ENCODE measurements around the gene DGCR6L.
"Not testable (repeated sequence)": the region's sequence is repeated elsewhere in the genome, so short reads cannot be mapped to it uniquely, and the experiment has no call there.

Gene DGCR6L

GRCh38 chr22:20319745-20320658, at the start of gene DGCR6L:
Gene DGCR6L, minus strand, starts transcription at chr22:20320060. Its CDS starts 72 bp downstream, at chr22:20319988.
- peak; percentile 96 for DNase-seq

- not testable (repeated sequence) for DNase-seq
Observed at GRCh38 chr22:20368875-20369274, 49.0 kb upstream of the DGCR6L start.

- DNase-seq: not testable (repeated sequence)
Observed at GRCh38 chr22:20366841-20367240, 47.0 kb upstream of the DGCR6L start.

GRCh38 chr22:20364335-20365260, 44.7 kb upstream of the DGCR6L start:
- DNase-seq: not testable (repeated sequence)

- DNase-seq: not testable (repeated sequence)
Observed at GRCh38 chr22:20362403-20362802, 42.5 kb upstream of the DGCR6L start.

GRCh38 chr22:20361752-20362229, 41.9 kb upstream of the DGCR6L start:
- DNase-seq: not testable (repeated sequence)

- not testable (repeated sequence) for DNase-seq
Observed at GRCh38 chr22:20360866-20361751, 41.2 kb upstream of the DGCR6L start.

GRCh38 chr22:20360261-20360660, 40.4 kb upstream of the DGCR6L start:
- DNase-seq: not testable (repeated sequence)

- not testable (repeated sequence) for DNase-seq
Observed at GRCh38 chr22:20358503-20359239, 38.8 kb upstream of the DGCR6L start.

- not testable (repeated sequence) for DNase-seq
Observed at GRCh38 chr22:20357967-20358366, 38.1 kb upstream of the DGCR6L start.

- DNase-seq: not testable (repeated sequence)
Observed at GRCh38 chr22:20356906-20357305, 37.0 kb upstream of the DGCR6L start.

GRCh38 chr22:20355939-20356636, 36.2 kb upstream of the DGCR6L start:
- not testable (repeated sequence) for DNase-seq

GRCh38 chr22:20354238-20354975, 34.5 kb upstream of the DGCR6L start:
- no peak for DNase-seq

GRCh38 chr22:20352536-20352935, 32.7 kb upstream of the DGCR6L start:
- DNase-seq: not testable (repeated sequence)

GRCh38 chr22:20346553-20346952, 26.7 kb upstream of the DGCR6L start:
- not testable (repeated sequence) for DNase-seq

GRCh38 chr22:20338291-20338690, 18.4 kb upstream of the DGCR6L start:
- not testable (repeated sequence) for DNase-seq

GRCh38 chr22:20337807-20338206, 17.9 kb upstream of the DGCR6L start:
- DNase-seq: not testable (repeated sequence)

GRCh38 chr22:20336561-20336960, 16.7 kb upstream of the DGCR6L start:
- DNase-seq: not testable (repeated sequence)

- DNase-seq: not testable (repeated sequence)
Observed at GRCh38 chr22:20328569-20328930, 8.7 kb upstream of the DGCR6L start.

GRCh38 chr22:20325996-20326395, 6.1 kb upstream of the DGCR6L start:
- DNase-seq: not testable (repeated sequence)
